NOMO-1 treated with DMSO at 0.1 percent for 48 hours (cell line): ENCODE measurements around the gene SIGLEC15.
A peak's percentile ranks its signal among the peaks of the same experiment; 100 is the strongest.

Experiments used
- DNase-seq: peaks from one replicate; lab custom pipeline; 2025; ENCODE audit not compliant: unreplicated experiment; lab: John Stamatoyannopoulos, UW

The SIGLEC15 gene

GRCh38 chr18:45874491-45875184, 49.2 kb downstream of the SIGLEC15 start:
- DNase-seq = no peak

- DNase-seq = no peak
These were observed 50.7 kb downstream of the SIGLEC15 start for GRCh38 chr18:45876161-45876560.

GRCh38 chr18:45877403-45877802, 51.9 kb downstream of the SIGLEC15 start:
- no peak for DNase-seq

GRCh38 chr18:45879681-45880655, 54.5 kb downstream of the SIGLEC15 start:
- DNase-seq = peak; percentile 32

- DNase-seq = no peak
These were observed 55.5 kb downstream of the SIGLEC15 start for GRCh38 chr18:45880876-45881558.

- no peak for DNase-seq
These were observed 62.1 kb downstream of the SIGLEC15 start for GRCh38 chr18:45887585-45887984.

- DNase-seq = peak; percentile 40
These were observed 64.1 kb downstream of the SIGLEC15 start for GRCh38 chr18:45889419-45890064.

GRCh38 chr18:45890606-45891005, 65.1 kb downstream of the SIGLEC15 start:
- DNase-seq = peak; percentile 77

GRCh38 chr18:45891806-45892205, 66.3 kb downstream of the SIGLEC15 start:
- DNase-seq = no peak
